NCI-H345 treated with DMSO at 0.1 percent for 48 hours (cell line): ENCODE measurements around the gene OLFML2B.

Experiments used
- DNase-seq: peaks from one replicate; lab custom pipeline; 2025; ENCODE audit not compliant: unreplicated experiment; lab: John Stamatoyannopoulos, UW

OLFML2B gene

DNA sequence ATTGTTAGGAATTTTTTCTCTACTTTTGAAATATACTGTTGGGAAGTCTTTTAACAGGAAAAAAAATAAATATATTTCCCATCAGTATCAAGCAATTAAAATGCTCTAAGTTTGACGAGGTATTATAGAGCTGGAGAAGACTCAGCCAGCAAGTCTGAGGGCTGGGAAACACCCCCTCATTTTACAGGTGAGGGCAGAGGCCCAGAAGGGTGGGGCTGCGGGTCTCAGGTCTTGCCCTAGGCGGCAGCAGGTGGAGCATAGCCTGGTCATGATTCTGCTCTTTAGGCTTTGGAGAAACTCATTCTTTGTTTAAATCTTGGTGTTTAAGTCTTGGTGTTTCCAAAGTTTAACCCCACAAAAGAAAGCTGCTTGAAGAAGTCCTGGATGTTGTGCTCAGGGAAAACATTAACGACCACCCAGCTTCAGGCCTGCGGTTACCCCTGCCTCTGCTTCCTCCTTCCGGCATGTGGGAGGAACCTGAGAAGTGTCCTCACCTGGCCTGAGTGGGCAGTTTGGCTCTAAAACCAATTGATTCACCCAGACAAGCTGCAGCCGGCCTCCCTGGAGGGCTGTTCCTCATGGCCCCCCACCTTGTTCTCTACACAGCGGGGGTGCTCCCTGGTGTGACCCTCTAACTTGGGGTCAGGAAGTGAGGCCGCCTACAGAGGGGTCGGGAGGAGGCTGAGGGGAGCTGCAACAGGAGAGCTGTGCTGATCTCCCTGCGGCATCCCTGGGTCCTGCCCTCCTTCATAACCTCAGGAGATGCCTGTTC is 41.7 kb downstream of the OLFML2B start:
- DNase-seq: no peak

DNA sequence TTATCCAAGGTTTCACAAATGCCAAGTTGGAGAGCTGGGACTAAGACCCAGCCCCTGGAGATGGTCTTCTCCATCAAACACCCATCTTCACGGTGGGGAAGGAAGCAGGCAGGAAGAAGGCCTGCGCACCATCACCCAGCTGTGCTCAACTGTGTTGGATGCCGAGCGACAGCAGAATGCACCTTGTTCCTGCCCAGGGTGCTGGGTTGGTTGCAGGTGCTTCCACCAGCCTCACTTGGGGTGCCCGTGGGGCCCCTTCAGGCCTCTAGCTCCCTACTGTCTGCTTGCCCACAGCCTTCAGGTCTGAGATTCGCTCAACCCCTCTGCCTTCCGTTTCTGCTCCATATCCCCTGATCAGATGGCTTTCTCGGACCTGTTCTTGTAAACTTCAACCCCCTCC is 42.5 kb downstream of the OLFML2B start:
- no peak for DNase-seq

GRCh38 chr1:161978011-161978790 is 45.5 kb downstream of the OLFML2B start:
- DNase-seq: no peak

GRCh38 chr1:161973924-161974845 is 49.5 kb downstream of the OLFML2B start:
- DNase-seq: no peak

DNA sequence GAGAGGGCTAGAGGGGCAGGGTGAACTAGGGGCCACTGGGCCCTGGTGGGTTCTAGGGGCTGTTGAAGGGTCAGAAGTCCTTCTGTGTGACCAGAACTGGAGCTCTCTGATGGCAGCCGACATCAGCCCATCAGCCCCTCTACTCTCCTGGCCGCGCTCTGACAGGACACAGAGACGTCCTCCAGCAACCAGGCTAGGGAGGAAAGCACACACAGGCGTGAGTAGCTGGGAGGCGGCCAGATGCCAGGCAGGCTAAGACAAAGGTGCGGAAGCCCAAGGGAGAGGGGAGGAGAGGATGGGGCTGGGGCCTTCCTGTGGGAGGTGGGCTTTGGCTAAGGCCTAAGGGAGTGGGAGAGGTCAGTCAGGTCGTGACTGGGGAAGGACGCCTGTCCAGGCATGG is 50.8 kb downstream of the OLFML2B start:
- DNase-seq: no peak

DNA sequence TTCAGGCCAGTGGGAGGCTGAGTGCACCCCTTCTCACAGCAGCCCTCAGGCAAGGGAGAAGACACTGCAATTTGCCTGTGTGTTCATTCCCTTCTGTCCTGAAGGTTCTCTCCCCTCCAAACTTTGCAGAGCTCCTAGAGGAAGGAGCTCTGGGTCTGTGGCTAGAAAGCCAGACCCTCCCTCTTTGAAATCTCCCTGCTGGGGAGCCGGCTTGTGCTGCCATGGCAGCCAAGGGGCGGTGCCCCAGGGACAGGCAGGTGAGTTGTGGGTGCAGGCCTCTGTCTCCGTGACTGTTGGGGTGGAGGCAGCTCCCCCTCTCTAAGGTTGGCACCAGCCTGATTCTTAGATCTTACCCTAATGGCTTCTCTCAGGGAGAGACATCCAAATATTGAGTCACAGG is 53.0 kb downstream of the OLFML2B start:
- no peak for DNase-seq

GRCh38 chr1:161970036-161970435 is 53.6 kb downstream of the OLFML2B start:
- no peak for DNase-seq

GRCh38 chr1:161966067-161966466 is 57.6 kb downstream of the OLFML2B start:
- no peak for DNase-seq

DNA sequence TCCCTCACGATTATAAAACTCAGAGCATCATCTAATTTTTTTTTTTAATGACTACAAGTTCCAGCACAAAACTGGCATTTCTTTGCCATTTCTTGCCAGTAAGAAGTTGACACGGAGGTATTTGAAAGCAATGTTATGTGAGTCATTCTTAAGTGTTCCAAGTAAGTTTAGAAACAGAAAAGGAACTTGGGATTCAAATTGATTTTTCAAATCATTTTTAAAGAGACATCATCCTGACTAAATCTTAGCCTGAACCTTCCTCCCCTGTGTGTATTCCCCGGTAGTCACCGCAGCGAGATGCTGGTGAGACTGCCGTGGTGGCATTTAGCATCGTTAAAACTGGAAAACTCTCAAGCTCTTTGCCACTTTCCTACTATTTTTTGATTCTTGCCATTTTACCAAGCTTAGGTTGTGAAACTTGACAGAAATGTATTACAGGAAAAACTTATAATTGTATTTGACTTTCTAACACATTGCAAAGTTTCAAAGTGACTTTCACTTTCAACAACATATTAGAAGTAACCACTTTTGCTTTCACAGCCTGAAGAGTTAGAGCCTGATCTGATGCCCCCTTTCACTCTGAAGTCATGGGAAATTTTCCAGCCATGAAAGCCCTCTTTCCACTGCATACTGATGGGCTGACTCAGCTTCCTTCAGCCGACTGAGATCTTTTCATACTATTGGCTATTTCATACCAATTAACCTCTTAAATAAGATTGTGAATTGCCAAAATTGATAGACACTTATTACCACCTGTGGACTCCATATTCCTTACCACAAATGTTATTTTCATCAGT is 61.4 kb downstream of the OLFML2B start:
- no peak for DNase-seq

GRCh38 chr1:161958425-161958824 is 65.2 kb downstream of the OLFML2B start:
- DNase-seq: no peak

GRCh38 chr1:161956930-161957329 is 66.7 kb downstream of the OLFML2B start:
- no peak for DNase-seq

GRCh38 chr1:161956097-161956496 is 67.6 kb downstream of the OLFML2B start:
- no peak for DNase-seq

GRCh38 chr1:161955606-161956005 is 68.1 kb downstream of the OLFML2B start:
- no peak for DNase-seq

DNA sequence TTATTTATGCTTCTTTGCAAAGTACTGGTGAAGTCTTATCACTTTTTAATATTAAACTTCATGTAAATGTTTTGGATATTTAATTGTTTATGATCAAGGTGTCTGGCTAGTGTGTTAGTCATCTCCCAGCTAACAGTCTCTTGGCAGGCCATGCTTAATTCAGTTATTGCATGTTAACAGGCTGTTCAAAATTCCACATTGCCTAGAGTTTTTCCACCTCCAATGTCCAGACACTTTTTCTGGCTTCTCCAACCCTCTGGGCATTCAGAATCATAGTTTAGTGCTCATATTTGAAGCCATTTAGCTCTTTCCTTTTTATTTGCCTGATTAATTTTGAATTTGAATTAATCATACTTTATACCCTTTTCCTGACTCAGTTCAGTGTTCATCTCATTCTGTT is 69.2 kb downstream of the OLFML2B start:
- DNase-seq: no peak

DNA sequence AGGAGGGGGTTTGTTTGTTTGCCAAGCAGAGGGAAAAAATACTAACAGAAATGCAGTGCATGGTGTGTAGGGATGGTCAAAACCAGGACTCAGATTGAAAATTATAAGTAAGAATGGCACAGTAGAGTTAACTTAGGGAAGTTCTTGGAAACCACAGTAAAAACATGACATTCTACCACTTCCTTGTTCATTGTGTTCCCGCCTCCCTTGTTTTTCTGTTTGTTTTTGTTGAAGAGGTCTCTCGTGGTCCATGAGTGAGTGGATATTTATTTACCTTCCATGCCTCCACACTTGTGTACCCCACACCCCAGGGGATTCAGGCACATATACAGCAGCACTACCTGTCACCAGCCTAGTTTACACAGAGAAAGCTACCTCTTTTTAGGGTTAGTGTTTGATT is 69.6 kb downstream of the OLFML2B start:
- no peak for DNase-seq

- DNase-seq: no peak
Measured at GRCh38 chr1:161953256-161953920, 70.3 kb downstream of the OLFML2B start.

GRCh38 chr1:161952607-161953172 is 71.0 kb downstream of the OLFML2B start:
- DNase-seq: no peak

DNA sequence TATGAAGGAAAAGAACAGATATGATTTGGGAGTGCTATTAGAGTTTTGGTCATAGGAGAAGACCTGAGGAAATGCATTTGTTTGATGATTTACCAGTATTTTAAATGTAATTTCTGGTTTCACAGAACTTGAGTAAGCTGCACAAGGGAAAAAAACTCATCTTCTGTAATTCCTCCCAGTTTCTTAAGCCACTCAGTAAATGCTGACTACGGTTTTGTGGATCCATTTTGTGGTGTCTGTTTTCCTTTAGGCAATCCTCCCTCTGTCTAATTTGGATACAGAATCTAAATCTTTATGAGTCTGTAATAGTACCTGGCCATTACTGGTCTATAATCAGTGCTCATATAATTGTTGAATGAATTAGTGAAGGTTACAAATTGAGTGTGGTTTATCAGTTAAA is 72.0 kb downstream of the OLFML2B start:
- DNase-seq: no peak

GRCh38 chr1:161950377-161950776 is 73.3 kb downstream of the OLFML2B start:
- DNase-seq: no peak

DNA sequence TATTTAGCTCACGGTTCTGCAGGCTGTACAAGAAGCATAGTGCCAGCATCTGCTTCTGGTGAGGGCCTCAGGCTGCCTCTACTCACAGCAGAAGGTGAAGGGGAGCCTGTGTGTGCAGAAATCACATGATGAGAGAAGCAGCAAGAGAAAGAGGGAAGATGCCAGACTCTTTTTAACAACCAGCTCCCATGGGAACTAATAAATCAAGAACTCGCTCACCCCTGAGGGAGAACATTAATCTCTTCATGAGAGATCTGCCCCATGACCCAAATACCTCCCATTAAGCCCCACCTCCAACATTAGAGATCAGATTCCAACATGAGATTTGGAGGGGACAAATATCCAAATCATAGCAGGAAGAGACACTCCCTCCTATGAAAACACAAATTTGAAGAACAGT is 74.1 kb downstream of the OLFML2B start:
- DNase-seq: no peak
